Karpas-422 (cell line): ENCODE results near the gene TRIL. TPM values are rescaled to one million over a fixed set of nuclear protein-coding genes. Genes with fewer than 3 reads are reported as not detected.

Source experiments
- DNase-seq: peaks from one replicate; pipeline ENCODE4 v3.0.0-alpha.2; 2015
- H2AFZ ChIP-seq: fragments of 200-600 bp; sonication (generic); 2 replicates; pipeline ENCODE4 v1.6.1; 2014; ENCODE audit warnings: antibody characterized with exemption, low read length, mixed read lengths
- H3K27ac ChIP-seq: fragments of 200-600 bp; sonication (generic); 2 replicates; pipeline ENCODE4 v1.5.1; 2014; ENCODE audit warnings: mild to moderate bottlenecking, low read length, moderate library complexity
- H3K27me3 ChIP-seq: fragments of 200-600 bp; sonication (generic); 2 replicates; pipeline ENCODE4 v1.6.1; 2014; ENCODE audit warnings: low read length, mixed read lengths
- H3K36me3 ChIP-seq: fragments of 200-600 bp; sonication (generic); 2 replicates; pipeline ENCODE4 v1.6.1; 2014; ENCODE audit warnings: low read length, mixed read lengths; ENCODE audit not compliant: insufficient read depth
- H3K4me1 ChIP-seq: fragments of 200-600 bp; sonication (generic); 2 replicates; pipeline ENCODE4 v1.6.1; 2014; ENCODE audit warnings: mild to moderate bottlenecking, low read length, mixed read lengths
- H3K4me2 ChIP-seq: fragments of 200-600 bp; sonication (generic); 2 replicates; pipeline ENCODE4 v1.6.1; 2014; ENCODE audit warnings: low read length, low read depth, mild to moderate bottlenecking; ENCODE audit not compliant: poor library complexity, severe bottlenecking
- H3K4me3 ChIP-seq: fragments of 200-600 bp; sonication (generic); 2 replicates; pipeline ENCODE4 v1.5.1; 2014; ENCODE audit warnings: mild to moderate bottlenecking, antibody characterized with exemption, low read length, mixed read lengths
- H3K79me2 ChIP-seq: fragments of 200-600 bp; sonication (generic); 2 replicates; pipeline ENCODE4 v1.6.1; 2014; ENCODE audit warnings: mild to moderate bottlenecking, low read length, mixed read lengths
- H3K9ac ChIP-seq: fragments of 200-600 bp; sonication (generic); 2 replicates; pipeline ENCODE4 v1.6.0; 2014; ENCODE audit warnings: low read length
- H3K9me2 ChIP-seq: fragments of 200-600 bp; sonication (generic), shearing (Covaris generic); replicated peaks from 2 replicates; pipeline ENCODE4 v1.6.0; 2014; ENCODE audit warnings: mild to moderate bottlenecking, low read length, moderate library complexity; ENCODE audit not compliant: insufficient read depth
- H3K9me3 ChIP-seq: fragments of 300-700, 200-600 bp; sonication (generic); 2 replicates; pipeline ENCODE4 v1.6.1; 2014; ENCODE audit warnings: low read length, mixed read lengths
- H4K20me1 ChIP-seq: fragments of 200-600 bp; sonication (generic); 2 replicates; pipeline ENCODE4 v1.6.1; 2014; ENCODE audit warnings: mild to moderate bottlenecking, antibody characterized with exemption, low read length, low read depth; ENCODE audit not compliant: insufficient read depth
- total RNA-seq: library from RNA; depleted of rRNA; stranded (reverse); fragments of >200 nt; shearing (Covaris generic); gene quantifications from 2 replicates; pipeline ENCODE4 v1.2.3, GENCODE V29; 2014; ENCODE audit warnings: low replicate concordance; rRNA removed

TRIL gene, protein sequence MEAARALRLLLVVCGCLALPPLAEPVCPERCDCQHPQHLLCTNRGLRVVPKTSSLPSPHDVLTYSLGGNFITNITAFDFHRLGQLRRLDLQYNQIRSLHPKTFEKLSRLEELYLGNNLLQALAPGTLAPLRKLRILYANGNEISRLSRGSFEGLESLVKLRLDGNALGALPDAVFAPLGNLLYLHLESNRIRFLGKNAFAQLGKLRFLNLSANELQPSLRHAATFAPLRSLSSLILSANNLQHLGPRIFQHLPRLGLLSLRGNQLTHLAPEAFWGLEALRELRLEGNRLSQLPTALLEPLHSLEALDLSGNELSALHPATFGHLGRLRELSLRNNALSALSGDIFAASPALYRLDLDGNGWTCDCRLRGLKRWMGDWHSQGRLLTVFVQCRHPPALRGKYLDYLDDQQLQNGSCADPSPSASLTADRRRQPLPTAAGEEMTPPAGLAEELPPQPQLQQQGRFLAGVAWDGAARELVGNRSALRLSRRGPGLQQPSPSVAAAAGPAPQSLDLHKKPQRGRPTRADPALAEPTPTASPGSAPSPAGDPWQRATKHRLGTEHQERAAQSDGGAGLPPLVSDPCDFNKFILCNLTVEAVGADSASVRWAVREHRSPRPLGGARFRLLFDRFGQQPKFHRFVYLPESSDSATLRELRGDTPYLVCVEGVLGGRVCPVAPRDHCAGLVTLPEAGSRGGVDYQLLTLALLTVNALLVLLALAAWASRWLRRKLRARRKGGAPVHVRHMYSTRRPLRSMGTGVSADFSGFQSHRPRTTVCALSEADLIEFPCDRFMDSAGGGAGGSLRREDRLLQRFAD
- not detected in 2 replicates for total RNA-seq

DNA sequence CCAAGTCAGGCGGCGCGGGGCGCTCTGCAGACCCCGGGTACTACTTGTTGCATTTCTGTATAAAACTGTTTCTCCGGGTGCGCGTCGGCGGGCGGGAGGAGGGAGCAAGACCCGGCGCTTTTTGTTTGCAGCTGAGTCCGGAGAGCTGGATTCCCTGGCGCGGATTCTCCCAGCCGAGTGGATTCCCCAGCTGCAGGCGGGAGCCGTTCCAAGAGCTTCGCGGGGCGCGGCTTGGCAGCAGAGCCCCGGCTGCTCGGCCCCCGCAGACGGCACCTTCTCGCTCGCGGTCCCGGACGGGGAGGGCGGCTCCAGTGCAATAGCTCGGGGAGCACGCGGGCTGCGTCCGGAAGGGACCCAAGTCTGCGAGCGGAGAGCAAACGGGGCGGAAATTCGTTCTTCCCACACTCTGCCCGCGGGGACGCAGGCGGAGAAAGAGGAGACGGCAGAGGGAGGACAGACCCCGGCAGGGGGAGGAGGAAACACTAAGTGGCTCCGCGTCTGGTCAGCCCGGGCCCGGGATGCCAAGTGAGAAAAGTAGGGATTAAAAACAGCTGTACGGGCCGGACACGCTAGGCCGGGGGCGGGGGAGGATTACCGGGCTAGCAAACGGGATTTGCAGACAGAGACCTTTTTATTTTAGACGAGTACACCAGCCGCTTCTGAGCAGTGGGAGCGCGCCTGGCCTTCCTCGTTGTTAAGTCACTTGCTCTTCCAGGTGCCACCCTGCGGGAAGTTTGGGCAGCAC is at the start of gene TRIL:
Gene TRIL, minus strand, starts transcription at position 96 of the 745 bp plus-strand sequence. CDS start 284 bp downstream, outside the sequence.
- Histone ChIP-seq H4K20me1 (no peaks in the 10 kb centered on the region), H3K27me3 (peaks cover 3% of the 10 kb centered on the region; the same call in 1 of the 2 replicates), H3K9me2 (no peaks in the 10 kb centered on the region), H3K4me1 (no peaks in the 10 kb centered on the region), H3K36me3 (no peaks in the 10 kb centered on the region), H3K9me3 (no peaks in the 10 kb centered on the region; the same call in 1 of the 2 replicates), H3K4me3 (no peak within 1 kb of the TSS), H3K9ac (no peak within 1 kb of the TSS), H3K79me2 (no peaks in the 10 kb centered on the region), H2AFZ (no peak within 1 kb of the TSS), H3K27ac (no peak within 1 kb of the TSS), H3K4me2 (no peak within 1 kb of the TSS)
- DNase-seq, result no peak

DNA sequence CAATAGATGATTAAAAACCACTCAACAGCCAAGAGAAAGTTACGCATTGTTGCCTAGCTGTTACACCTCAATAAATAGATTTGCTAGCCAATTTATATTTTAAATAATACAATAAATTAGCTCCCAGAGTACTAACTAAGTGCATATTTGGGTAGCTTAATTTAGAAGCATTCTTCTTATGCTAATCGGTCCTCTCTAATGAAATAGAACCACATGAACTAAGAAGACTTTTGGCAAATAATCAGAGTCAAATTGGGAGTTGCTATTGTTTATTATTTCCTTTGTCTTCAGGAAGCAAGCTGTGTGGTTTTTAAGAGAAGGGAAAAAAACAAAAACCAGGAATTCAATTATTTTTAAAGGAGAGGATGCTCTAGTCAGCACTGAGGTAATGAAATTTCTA is 49.0 kb upstream of the TRIL start:
- Histone ChIP-seq H3K79me2 (no peaks in the 10 kb centered on the region), H4K20me1 (no peaks in the 10 kb centered on the region), H3K27me3 (no peaks in the 10 kb centered on the region), H3K9me2 (no peaks in the 10 kb centered on the region), H3K9ac (no peak overlapping the region), H3K36me3 (no peaks in the 10 kb centered on the region), H3K4me3 (no peak overlapping the region), H3K4me1 (no peaks in the 10 kb centered on the region), H3K4me2 (no peak overlapping the region), H2AFZ (no peak overlapping the region), H3K27ac (no peak overlapping the region), H3K9me3 (no peaks in the 10 kb centered on the region)
- peak; percentile 2 for DNase-seq

DNA sequence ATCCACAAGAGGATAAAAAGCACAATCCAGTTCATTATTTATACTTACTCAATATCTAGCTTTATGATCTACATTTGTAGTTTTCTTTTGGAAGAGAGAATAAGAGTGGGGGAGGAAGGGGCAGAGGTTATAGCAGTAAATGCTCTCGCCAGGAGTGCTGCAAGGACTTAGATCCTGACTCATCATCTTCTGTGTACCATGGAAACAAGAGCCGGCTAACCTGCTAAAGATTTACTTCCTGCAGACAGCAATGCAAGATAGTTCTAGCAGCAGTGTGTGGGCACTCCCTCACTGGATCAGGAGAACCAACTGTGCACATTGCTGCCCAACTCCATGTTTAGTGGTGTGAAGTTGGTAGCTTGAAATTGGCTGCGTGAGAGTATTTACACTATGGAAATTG is 47.7 kb upstream of the TRIL start:
- no peaks in the 10 kb centered on the region for H3K36me3 ChIP-seq

DNA sequence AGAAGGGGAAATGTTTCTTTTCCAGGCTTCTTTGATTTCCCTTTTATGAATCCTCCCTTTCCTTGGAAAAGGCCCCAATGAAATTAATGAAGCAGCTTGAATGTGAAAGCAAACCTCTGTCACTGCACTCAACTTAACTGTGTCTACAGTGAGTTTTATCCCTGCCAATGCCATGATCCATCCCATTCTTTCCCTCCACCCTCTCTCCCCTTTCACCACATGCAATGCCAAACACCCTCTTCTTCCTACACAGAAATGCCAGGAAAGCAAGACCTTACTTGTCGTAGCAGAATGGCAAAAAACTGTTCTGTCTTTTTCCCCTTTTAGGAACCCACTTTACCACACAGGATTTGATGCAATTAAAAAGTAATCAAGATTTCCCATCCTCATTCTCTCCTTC is 47.3 kb upstream of the TRIL start:
- H3K9ac ChIP-seq, result no peak overlapping the region
- no peaks in the 10 kb centered on the region for H3K79me2 ChIP-seq
- H3K27me3 ChIP-seq, result no peaks in the 10 kb centered on the region
- peak; percentile 2 for DNase-seq
- H3K27ac ChIP-seq, result no peak overlapping the region
- no peaks in the 10 kb centered on the region for H3K4me1 ChIP-seq
- no peaks in the 10 kb centered on the region for H3K36me3 ChIP-seq
- no peaks in the 10 kb centered on the region for H3K9me2 ChIP-seq
- no peak overlapping the region for H2AFZ ChIP-seq
- H4K20me1 ChIP-seq, result no peaks in the 10 kb centered on the region
- H3K4me2 ChIP-seq, result no peak overlapping the region
- H3K4me3 ChIP-seq, result no peak overlapping the region
- no peaks in the 10 kb centered on the region for H3K9me3 ChIP-seq

More for the DNA sequence above, 47.7 kb upstream of the TRIL start:
- Histone ChIP-seq H3K9ac (no peak overlapping the region), H3K9me2 (no peaks in the 10 kb centered on the region), H3K4me2 (no peak overlapping the region), H3K4me3 (no peak overlapping the region), H3K27ac (no peak overlapping the region), H3K4me1 (no peaks in the 10 kb centered on the region), H2AFZ (no peak overlapping the region), H3K27me3 (no peaks in the 10 kb centered on the region), H4K20me1 (no peaks in the 10 kb centered on the region), H3K79me2 (no peaks in the 10 kb centered on the region), H3K9me3 (no peaks in the 10 kb centered on the region)
- DNase-seq, result peak; percentile 35

DNA sequence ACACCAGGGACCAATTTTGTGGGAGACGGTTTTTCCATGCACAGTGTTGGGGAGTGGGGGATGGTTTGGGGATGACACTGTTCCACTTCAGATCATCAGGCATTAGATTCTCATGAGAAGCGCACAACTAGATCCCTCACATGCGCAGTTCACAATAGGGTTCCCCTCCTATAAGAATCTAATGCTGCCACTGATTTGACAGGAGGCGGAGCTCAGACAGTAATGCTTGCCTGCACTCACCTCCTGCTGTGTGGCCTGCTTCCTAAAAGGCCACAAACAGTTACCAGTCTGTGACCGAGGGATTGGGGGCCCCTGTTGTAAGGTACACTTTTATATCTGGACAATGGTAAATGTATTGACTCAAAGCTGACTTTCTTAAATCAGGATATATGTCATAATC is 45.6 kb upstream of the TRIL start:
- no peaks in the 10 kb centered on the region for H4K20me1 ChIP-seq

DNA sequence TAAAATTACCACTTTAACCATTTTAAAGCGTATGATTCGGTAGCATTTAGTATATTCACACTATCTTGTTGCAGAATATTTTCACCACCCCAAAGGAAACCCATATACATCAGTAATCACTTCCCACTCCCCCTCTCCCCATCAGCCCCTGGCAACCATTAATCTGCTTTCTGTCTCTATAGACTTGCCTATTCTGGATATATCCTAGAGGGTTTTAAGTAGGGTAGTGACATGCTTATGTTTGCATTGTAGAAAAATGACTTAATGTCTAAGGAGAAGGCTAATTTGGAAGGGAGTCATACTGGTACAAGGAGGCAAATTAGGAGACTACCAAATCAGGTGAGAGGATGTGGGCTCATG is 42.6 kb upstream of the TRIL start:
- H4K20me1 ChIP-seq, result no peaks in the 10 kb centered on the region

More for the DNA sequence above, 45.6 kb upstream of the TRIL start:
- H2AFZ ChIP-seq, result no peak overlapping the region
- H3K27me3 ChIP-seq, result no peaks in the 10 kb centered on the region
- H3K79me2 ChIP-seq, result no peaks in the 10 kb centered on the region
- H3K9me2 ChIP-seq, result no peaks in the 10 kb centered on the region
- H3K4me3 ChIP-seq, result no peak overlapping the region
- DNase-seq, result peak; percentile 31
- no peak overlapping the region for H3K27ac ChIP-seq
- H3K4me2 ChIP-seq, result no peak overlapping the region
- no peaks in the 10 kb centered on the region for H3K9me3 ChIP-seq
- peaks cover 6% of the 10 kb centered on the region; the same call in 1 of the 2 replicates for H3K4me1 ChIP-seq
- H3K36me3 ChIP-seq, result no peaks in the 10 kb centered on the region
- H3K9ac ChIP-seq, result no peak overlapping the region

DNA sequence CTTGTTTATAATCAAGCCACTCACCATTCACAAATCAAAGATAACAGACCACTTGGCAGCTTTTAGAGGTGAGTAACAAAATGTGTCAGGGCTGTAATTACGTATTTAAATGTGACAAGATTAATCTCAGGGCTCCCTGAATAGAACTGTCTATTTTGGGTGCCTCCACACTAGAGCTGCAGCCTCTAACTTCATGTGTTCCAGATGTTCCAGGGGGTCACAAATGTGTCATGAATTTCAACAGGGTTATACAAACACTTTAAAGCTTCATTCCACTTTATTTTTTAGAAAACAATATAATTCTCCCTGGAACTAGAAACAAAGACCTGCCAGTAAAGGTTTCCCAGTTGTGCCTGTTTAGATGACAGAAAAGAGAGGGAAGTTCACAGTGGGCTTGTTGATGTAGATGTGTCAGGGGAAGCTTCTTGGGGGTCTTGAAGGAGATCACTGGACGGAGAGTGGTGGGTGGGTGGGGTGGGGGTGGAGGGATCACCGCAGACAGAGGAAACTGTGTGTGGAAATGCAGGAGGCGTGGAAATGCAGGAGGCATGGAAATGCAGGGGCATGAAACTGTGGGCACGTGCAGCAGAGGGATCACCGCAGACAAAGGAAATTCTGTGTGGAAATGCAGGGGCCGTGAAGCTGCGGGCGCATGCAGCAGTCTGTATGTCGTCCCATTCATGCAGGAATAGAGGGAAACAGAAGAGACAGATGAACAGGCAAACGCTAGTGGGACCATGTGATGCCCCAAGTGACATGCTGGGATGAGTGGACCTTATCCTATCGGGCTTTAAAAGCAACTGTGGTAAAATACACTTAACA is 42.0 kb upstream of the TRIL start:
- Histone ChIP-seq H3K9me3 (no peaks in the 10 kb centered on the region), H3K9ac (no peak overlapping the region), H3K27me3 (no peaks in the 10 kb centered on the region), H3K4me3 (no peak overlapping the region), H3K36me3 (no peaks in the 10 kb centered on the region), H3K4me1 (peaks cover 11% of the 10 kb centered on the region), H3K9me2 (no peaks in the 10 kb centered on the region), H3K79me2 (no peaks in the 10 kb centered on the region), H3K4me2 (no peak overlapping the region), H4K20me1 (no peaks in the 10 kb centered on the region), H3K27ac (no peak overlapping the region), H2AFZ (no peak overlapping the region)
- DNase-seq, result peak; percentile 32

More for the DNA sequence above, 42.6 kb upstream of the TRIL start:
- Histone ChIP-seq H3K9ac (no peak overlapping the region), H3K4me3 (no peak overlapping the region), H3K79me2 (no peaks in the 10 kb centered on the region), H3K27ac (no peak overlapping the region), H3K36me3 (no peaks in the 10 kb centered on the region), H3K9me3 (no peaks in the 10 kb centered on the region), H3K27me3 (no peaks in the 10 kb centered on the region), H2AFZ (no peak overlapping the region), H3K9me2 (no peaks in the 10 kb centered on the region), H3K4me1 (peaks cover 11% of the 10 kb centered on the region), H3K4me2 (no peak overlapping the region)
- no peak for DNase-seq
